Measurements from ENCODE around the gene ZBTB32.

ZBTB32 gene

DNA sequence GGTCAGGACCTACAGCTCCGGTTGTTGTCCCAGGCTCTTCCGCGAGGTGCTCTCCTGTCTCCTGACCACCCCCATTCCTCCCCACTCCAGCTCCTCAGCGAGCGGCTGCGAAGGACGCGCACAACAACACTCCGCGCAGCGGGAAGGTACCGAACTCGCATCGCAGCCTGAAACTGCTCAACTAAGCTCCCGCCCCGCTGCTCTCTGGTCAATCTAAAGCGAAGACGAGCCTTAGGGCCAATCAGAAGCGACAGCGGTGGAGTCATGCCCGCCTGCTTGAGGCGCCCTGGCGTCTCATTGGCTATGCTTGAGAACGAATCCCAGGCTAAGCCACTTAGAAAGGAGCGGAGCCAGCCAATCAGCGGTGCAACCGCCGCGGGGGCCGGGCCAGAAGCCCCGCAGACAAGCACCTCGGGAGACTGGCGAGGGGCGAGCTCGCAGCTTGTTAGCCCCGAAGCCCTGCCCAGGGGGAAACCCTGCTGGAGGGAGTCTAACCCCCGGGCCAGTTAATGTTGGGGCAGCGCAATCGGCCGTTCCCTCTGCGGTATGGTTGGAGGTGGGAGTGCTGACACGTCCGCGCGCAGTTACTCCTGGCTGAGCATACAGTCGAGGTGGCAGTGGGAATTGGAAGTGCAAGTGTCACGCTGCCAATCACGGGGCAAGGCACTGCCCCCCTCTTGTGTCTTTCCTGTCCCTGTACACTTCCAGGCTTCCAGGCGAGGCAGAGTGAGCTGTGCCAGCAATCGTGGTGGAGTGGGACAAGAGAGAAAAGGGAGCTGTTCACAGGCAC lies 1.9 kb upstream of the ZBTB32 start (continued):
- TF ChIP-seq, protein P1, sequence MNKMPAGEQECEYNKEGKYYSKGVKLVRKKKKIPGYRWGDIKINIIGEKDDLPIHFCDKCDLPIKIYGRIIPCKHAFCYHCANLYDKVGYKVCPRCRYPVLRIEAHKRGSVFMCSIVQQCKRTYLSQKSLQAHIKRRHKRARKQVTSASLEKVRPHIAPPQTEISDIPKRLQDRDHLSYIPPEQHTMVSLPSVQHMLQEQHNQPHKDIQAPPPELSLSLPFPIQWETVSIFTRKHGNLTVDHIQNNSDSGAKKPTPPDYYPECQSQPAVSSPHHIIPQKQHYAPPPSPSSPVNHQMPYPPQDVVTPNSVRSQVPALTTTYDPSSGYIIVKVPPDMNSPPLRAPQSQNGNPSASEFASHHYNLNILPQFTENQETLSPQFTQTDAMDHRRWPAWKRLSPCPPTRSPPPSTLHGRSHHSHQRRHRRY (tag by site-specific recombination; IDR thresholded peaks at IDR 0.05), result no peak
- TF ChIP-seq ZNF561 (tag by site-specific recombination; IDR thresholded peaks at IDR 0.05; ENCODE audit: borderline replicate concordance) (no peak; the same call in 1 of the 2 replicates), BCL11A (tag by site-specific recombination; IDR thresholded peaks at IDR 0.05; ENCODE audit: low read depth) (no peak; the same call in 1 of the 2 replicates), ZNF239 (tag by site-specific recombination; IDR thresholded peaks at IDR 0.05) (no peak), OVOL3 (tag by site-specific recombination; IDR thresholded peaks at IDR 0.05) (no peak), ZNF560 (tag by site-specific recombination; IDR thresholded peaks at IDR 0.05; ENCODE audit: borderline replicate concordance) (no peak), ZFHX2 (tag by site-specific recombination; conservative IDR thresholded peaks at IDR 0.05) (no peak), ZNF138 (tag by site-specific recombination; IDR thresholded peaks at IDR 0.05; ENCODE audit: borderline replicate concordance) (no peak), SCRT1 (tag by site-specific recombination; IDR thresholded peaks at IDR 0.05; ENCODE audit: borderline replicate concordance) (no peak), ZNF558 (tag by site-specific recombination; IDR thresholded peaks at IDR 0.05) (no peak), ZNF843 (tag by site-specific recombination; IDR thresholded peaks at IDR 0.05) (0 out of 2 replicates have a peak, but pooled peaks have one; percentile 71), ZNF777 (tag by site-specific recombination; IDR thresholded peaks at IDR 0.05; ENCODE audit: borderline replicate concordance) (peak; percentile 83; the same call in 1 of the 2 replicates), ZBTB21 (tag by site-specific recombination; IDR thresholded peaks at IDR 0.05) (no peak; the same call in 1 of the 2 replicates), ZXDB (tag by site-specific recombination; IDR thresholded peaks at IDR 0.05) (peak; percentile 92), ZNF2 (tag by site-specific recombination; IDR thresholded peaks at IDR 0.05) (peak; percentile 94; the same call in 1 of the 2 replicates), ZBTB11 (tag by site-specific recombination; conservative IDR thresholded peaks at IDR 0.05; ENCODE audit: low read depth) (no peak), ZNF223 (tag by site-specific recombination; IDR thresholded peaks at IDR 0.05) (no peak), KLF1 (tag by site-specific recombination; IDR thresholded peaks at IDR 0.05) (0 out of 2 replicates have a peak, but pooled peaks have one; percentile 3), ZNF175 (tag by site-specific recombination; IDR thresholded peaks at IDR 0.05) (no peak), ZNF776 (tag by site-specific recombination; IDR thresholded peaks at IDR 0.05; ENCODE audit: borderline replicate concordance) (no peak), ZNF768 (tag by site-specific recombination; IDR thresholded peaks at IDR 0.05) (no peak), ZNF324 (tag by site-specific recombination; IDR thresholded peaks at IDR 0.05) (0 out of 2 replicates have a peak, but pooled peaks have one; percentile 16)
- TF ChIP-seq, protein P2, sequence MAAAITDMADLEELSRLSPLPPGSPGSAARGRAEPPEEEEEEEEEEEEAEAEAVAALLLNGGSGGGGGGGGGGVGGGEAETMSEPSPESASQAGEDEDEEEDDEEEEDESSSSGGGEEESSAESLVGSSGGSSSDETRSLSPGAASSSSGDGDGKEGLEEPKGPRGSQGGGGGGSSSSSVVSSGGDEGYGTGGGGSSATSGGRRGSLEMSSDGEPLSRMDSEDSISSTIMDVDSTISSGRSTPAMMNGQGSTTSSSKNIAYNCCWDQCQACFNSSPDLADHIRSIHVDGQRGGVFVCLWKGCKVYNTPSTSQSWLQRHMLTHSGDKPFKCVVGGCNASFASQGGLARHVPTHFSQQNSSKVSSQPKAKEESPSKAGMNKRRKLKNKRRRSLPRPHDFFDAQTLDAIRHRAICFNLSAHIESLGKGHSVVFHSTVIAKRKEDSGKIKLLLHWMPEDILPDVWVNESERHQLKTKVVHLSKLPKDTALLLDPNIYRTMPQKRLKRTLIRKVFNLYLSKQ (tag by site-specific recombination; IDR thresholded peaks at IDR 0.05; ENCODE audit: borderline replicate concordance), result no peak
- TF ChIP-seq, protein P3, sequence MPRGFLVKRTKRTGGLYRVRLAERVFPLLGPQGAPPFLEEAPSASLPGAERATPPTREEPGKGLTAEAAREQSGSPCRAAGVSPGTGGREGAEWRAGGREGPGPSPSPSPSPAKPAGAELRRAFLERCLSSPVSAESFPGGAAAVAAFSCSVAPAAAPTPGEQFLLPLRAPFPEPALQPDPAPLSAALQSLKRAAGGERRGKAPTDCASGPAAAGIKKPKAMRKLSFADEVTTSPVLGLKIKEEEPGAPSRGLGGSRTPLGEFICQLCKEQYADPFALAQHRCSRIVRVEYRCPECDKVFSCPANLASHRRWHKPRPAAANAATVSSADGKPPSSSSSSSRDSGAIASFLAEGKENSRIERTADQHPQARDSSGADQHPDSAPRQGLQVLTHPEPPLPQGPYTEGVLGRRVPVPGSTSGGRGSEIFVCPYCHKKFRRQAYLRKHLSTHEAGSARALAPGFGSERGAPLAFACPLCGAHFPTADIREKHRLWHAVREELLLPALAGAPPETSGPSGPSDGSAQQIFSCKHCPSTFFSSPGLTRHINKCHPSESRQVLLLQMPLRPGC (tag by site-specific recombination; IDR thresholded peaks at IDR 0.05), result 0 out of 2 replicates have a peak, but pooled peaks have one; percentile 54
- TF ChIP-seq, protein P4, sequence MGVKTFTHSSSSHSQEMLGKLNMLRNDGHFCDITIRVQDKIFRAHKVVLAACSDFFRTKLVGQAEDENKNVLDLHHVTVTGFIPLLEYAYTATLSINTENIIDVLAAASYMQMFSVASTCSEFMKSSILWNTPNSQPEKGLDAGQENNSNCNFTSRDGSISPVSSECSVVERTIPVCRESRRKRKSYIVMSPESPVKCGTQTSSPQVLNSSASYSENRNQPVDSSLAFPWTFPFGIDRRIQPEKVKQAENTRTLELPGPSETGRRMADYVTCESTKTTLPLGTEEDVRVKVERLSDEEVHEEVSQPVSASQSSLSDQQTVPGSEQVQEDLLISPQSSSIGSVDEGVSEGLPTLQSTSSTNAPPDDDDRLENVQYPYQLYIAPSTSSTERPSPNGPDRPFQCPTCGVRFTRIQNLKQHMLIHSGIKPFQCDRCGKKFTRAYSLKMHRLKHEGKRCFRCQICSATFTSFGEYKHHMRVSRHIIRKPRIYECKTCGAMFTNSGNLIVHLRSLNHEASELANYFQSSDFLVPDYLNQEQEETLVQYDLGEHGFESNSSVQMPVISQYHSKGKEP (tag by site-specific recombination; IDR thresholded peaks at IDR 0.05), result no peak
- TF ChIP-seq, protein P5, sequence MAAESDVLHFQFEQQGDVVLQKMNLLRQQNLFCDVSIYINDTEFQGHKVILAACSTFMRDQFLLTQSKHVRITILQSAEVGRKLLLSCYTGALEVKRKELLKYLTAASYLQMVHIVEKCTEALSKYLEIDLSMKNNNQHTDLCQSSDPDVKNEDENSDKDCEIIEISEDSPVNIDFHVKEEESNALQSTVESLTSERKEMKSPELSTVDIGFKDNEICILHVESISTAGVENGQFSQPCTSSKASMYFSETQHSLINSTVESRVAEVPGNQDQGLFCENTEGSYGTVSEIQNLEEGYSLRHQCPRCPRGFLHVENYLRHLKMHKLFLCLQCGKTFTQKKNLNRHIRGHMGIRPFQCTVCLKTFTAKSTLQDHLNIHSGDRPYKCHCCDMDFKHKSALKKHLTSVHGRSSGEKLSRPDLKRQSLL (tag by site-specific recombination; IDR thresholded peaks at IDR 0.05), result no peak
- TF ChIP-seq, protein P6, sequence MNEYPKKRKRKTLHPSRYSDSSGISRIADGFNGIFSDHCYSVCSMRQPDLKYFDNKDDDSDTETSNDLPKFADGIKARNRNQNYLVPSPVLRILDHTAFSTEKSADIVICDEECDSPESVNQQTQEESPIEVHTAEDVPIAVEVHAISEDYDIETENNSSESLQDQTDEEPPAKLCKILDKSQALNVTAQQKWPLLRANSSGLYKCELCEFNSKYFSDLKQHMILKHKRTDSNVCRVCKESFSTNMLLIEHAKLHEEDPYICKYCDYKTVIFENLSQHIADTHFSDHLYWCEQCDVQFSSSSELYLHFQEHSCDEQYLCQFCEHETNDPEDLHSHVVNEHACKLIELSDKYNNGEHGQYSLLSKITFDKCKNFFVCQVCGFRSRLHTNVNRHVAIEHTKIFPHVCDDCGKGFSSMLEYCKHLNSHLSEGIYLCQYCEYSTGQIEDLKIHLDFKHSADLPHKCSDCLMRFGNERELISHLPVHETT (tag by site-specific recombination; IDR thresholded peaks at IDR 0.05), result no peak

All from HEK293 (cell line).